Calu3 (cell line): ENCODE results near the gene AOAH. TPM values are rescaled to one million over a fixed set of nuclear protein-coding genes. Genes with fewer than 3 reads are reported as not detected.

Experiments used
- BruUV-seq: library from RNA; stranded (reverse); fragments of 400-500 nt; replicated peaks from 2 replicates; lab custom pipeline; 2021; lab: Mats Ljungman, UMichigan
- CTCF ChIA-PET: fragments of 300-600 bp; sonication (Branson Sonifier 250); formaldehyde crosslinking; loops from one replicate; lab custom pipeline; 2022; ENCODE audit warnings: antibody characterized with exemption; lab: Charles Lee
- DNase-seq: peaks from one replicate; pipeline ENCODE4 v3.0.0; 2022
- H3K27ac Mint-ChIP-seq: one replicate; pipeline ENCODE4 v1.8.0; 2022; ENCODE audit warnings: mixed read lengths; ENCODE audit not compliant: unreplicated experiment
- H3K27me3 Mint-ChIP-seq: one replicate; pipeline ENCODE4 v1.8.0; 2022; ENCODE audit warnings: mixed read lengths; ENCODE audit not compliant: unreplicated experiment
- H3K36me3 Mint-ChIP-seq: one replicate; pipeline ENCODE4 v1.8.0; 2022; ENCODE audit warnings: mild to moderate bottlenecking, moderate library complexity, mixed read lengths; ENCODE audit not compliant: insufficient read depth, unreplicated experiment
- H3K4me1 Mint-ChIP-seq: one replicate; pipeline ENCODE4 v1.8.0; 2022; ENCODE audit warnings: mild to moderate bottlenecking, low read depth, mixed read lengths; ENCODE audit not compliant: unreplicated experiment
- H3K4me3 Mint-ChIP-seq: one replicate; pipeline ENCODE4 v1.8.0; 2022; ENCODE audit warnings: mild to moderate bottlenecking, low read depth, moderate library complexity, mixed read lengths; ENCODE audit not compliant: unreplicated experiment
- H3K9me3 Mint-ChIP-seq: one replicate; pipeline ENCODE4 v1.8.0; 2022; ENCODE audit warnings: low read depth, mixed read lengths; ENCODE audit not compliant: unreplicated experiment
- intact Hi-C: fragments of 100-400 bp; cut with micrococcal nuclease; formaldehyde crosslinking; loops from one replicate; pipeline ENCODE4 v1.10.0; 2022; ENCODE audit not compliant: unreplicated experiment
- total RNA-seq: library from RNA; stranded (reverse); gene quantifications from 2 replicates; pipeline ENCODE4 v1.2.3, GENCODE V29; 2022
- TF ChIP-seq, protein P1 (sequence below): fragments of 200-600 bp; IDR thresholded peaks from one replicate; pipeline ENCODE4 v1.8.0; 2022; ENCODE audit warnings: antibody characterized with exemption; ENCODE audit not compliant: unreplicated experiment

Gene AOAH
- total RNA-seq, 1 experiment from 2014 or later: not detected

GRCh38 chr7:36648441-36648840 lies 75.9 kb downstream of the AOAH start:
- no peaks in the 10 kb centered on the region for H3K36me3 Mint-ChIP-seq
- TF ChIP-seq, protein P1, sequence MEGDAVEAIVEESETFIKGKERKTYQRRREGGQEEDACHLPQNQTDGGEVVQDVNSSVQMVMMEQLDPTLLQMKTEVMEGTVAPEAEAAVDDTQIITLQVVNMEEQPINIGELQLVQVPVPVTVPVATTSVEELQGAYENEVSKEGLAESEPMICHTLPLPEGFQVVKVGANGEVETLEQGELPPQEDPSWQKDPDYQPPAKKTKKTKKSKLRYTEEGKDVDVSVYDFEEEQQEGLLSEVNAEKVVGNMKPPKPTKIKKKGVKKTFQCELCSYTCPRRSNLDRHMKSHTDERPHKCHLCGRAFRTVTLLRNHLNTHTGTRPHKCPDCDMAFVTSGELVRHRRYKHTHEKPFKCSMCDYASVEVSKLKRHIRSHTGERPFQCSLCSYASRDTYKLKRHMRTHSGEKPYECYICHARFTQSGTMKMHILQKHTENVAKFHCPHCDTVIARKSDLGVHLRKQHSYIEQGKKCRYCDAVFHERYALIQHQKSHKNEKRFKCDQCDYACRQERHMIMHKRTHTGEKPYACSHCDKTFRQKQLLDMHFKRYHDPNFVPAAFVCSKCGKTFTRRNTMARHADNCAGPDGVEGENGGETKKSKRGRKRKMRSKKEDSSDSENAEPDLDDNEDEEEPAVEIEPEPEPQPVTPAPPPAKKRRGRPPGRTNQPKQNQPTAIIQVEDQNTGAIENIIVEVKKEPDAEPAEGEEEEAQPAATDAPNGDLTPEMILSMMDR: no peak
- no TSS peak for BruUV-seq
- CTCF ChIA-PET: interaction anchor here (0.7 kb wide), 2 partner anchors 43 to 620 kb away, joined by 3 read pairs; no protein-coding TSS in a partner anchor
- no peak for DNase-seq
- intact Hi-C loops: no loop called here
- H3K4me3 Mint-ChIP-seq: no peak overlapping the region
- H3K4me1 Mint-ChIP-seq: no peaks in the 10 kb centered on the region
- H3K27ac Mint-ChIP-seq: no peak overlapping the region
- peaks cover 31% of the 10 kb centered on the region for H3K27me3 Mint-ChIP-seq
- H3K9me3 Mint-ChIP-seq: no peaks in the 10 kb centered on the region

- no peak for DNase-seq
These were observed 79.5 kb downstream of the AOAH start for GRCh38 chr7:36644625-36645422.

GRCh38 chr7:36642414-36642813 lies 81.9 kb downstream of the AOAH start:
- H3K4me1 Mint-ChIP-seq: no peaks in the 10 kb centered on the region

More at GRCh38 chr7:36644625-36645422, 79.5 kb downstream of the AOAH start:
- CTCF ChIA-PET: interaction anchor here (0.6 to 0.7 kb wide), 2 partner anchors 11 to 39 kb away, joined by 3 read pairs; no protein-coding TSS in a partner anchor
- Mint-ChIP-seq H3K27me3 (peaks cover 41% of the 10 kb centered on the region), H3K9me3 (no peaks in the 10 kb centered on the region), H3K36me3 (no peaks in the 10 kb centered on the region), H3K4me3 (no peak overlapping the region), H3K27ac (no peak overlapping the region), H3K4me1 (no peaks in the 10 kb centered on the region)
- BruUV-seq: no TSS peak
- intact Hi-C loops: no loop called here
- TF ChIP-seq, protein P1: no peak

GRCh38 chr7:36642010-36642409 lies 82.3 kb downstream of the AOAH start:
- no peak overlapping the region for H3K4me3 Mint-ChIP-seq
- DNase-seq: no peak
- no TSS peak for BruUV-seq
- TF ChIP-seq, protein P1: no peak
- no peaks in the 10 kb centered on the region for H3K36me3 Mint-ChIP-seq
- peaks cover 47% of the 10 kb centered on the region for H3K27me3 Mint-ChIP-seq
- H3K4me1 Mint-ChIP-seq: no peaks in the 10 kb centered on the region
- CTCF ChIA-PET: no interaction called here
- H3K27ac Mint-ChIP-seq: no peak overlapping the region
- H3K9me3 Mint-ChIP-seq: no peaks in the 10 kb centered on the region
- intact Hi-C loops: no loop called here

More at GRCh38 chr7:36642414-36642813, 81.9 kb downstream of the AOAH start:
- H3K27ac Mint-ChIP-seq: no peak overlapping the region
- H3K27me3 Mint-ChIP-seq: peaks cover 47% of the 10 kb centered on the region
- DNase-seq: no peak
- CTCF ChIA-PET: no interaction called here
- no TSS peak for BruUV-seq
- TF ChIP-seq, protein P1: no peak
- H3K36me3 Mint-ChIP-seq: no peaks in the 10 kb centered on the region
- no peaks in the 10 kb centered on the region for H3K9me3 Mint-ChIP-seq
- intact Hi-C loops: no loop called here
- H3K4me3 Mint-ChIP-seq: no peak overlapping the region
